Keratinocyte (primary cell): ENCODE results near the gene TPTE. TPM values are rescaled to one million over a fixed set of nuclear protein-coding genes. Genes with fewer than 3 reads are reported as not detected.
"Not testable (repeated sequence)": the region's sequence is repeated elsewhere in the genome, so short reads cannot be mapped to it uniquely, and the experiment has no call there.

Experiments
- DNase-seq: peaks from one replicate; pipeline ENCODE4 v3.0.0-alpha.2; 2011; ENCODE audit warnings: low read depth, missing footprints, low spot score
- FAIRE-seq: peaks from 2 replicates; lab custom pipeline; 2011; peaks lifted over from hg19 to GRCh38; lab: Jason Lieb, UNC
- H2AFZ ChIP-seq: 2 replicates; pipeline ENCODE4 v1.6.0; 2012; ENCODE audit warnings: low read length, control low read depth, inconsistent platforms; ENCODE audit not compliant: control insufficient read depth
- H3K27ac ChIP-seq: 2 replicates; pipeline ENCODE4 v1.5.1; 2011; ENCODE audit warnings: low read length; ENCODE audit not compliant: control insufficient read depth, insufficient read depth
- H3K27me3 ChIP-seq: 3 replicates; pipeline ENCODE4 v1.6.0; 2011; ENCODE audit warnings: low read length; ENCODE audit not compliant: control insufficient read depth, insufficient read depth; ENCODE audit errors: extremely low read depth
- H3K36me3 ChIP-seq, 2 experiments: 2 replicates in 1 of 2; 3 replicates in 1 of 2; pipeline ENCODE4 v1.5.1; 2011; ENCODE audit warnings: low read length in 2 of 2, mild to moderate bottlenecking in 1 of 2; ENCODE audit not compliant: control insufficient read depth in 2 of 2, insufficient read depth in 2 of 2; ENCODE audit errors: extremely low read depth in 1 of 2
- H3K4me1 ChIP-seq: 3 replicates; pipeline ENCODE4 v1.5.1; 2011; ENCODE audit warnings: low read length; ENCODE audit not compliant: control insufficient read depth, insufficient read depth; ENCODE audit errors: extremely low read depth
- H3K4me2 ChIP-seq: 3 replicates; pipeline ENCODE4 v1.6.0; 2011; ENCODE audit warnings: low read depth, low read length; ENCODE audit not compliant: control insufficient read depth, insufficient read depth; ENCODE audit errors: extremely low read depth
- H3K4me3 ChIP-seq, 3 experiments: fragments of 200-600 bp in 1 of 3; sonication (generic) in 1 of 3; 2 replicates in 2 of 3; 3 replicates in 1 of 3; pipeline ENCODE4 v1.5.1; 2011 to 2016; ENCODE audit warnings: low read length in 3 of 3, mild to moderate bottlenecking in 3 of 3, control low read depth in 2 of 3, inconsistent platforms in 1 of 3, low read depth in 1 of 3, mixed read lengths in 1 of 3, mixed run types in 1 of 3, moderate library complexity in 1 of 3; ENCODE audit not compliant: control insufficient read depth in 2 of 3, insufficient read depth in 2 of 3; ENCODE audit errors: extremely low read depth in 1 of 3
- H3K79me2 ChIP-seq: 2 replicates; pipeline ENCODE4 v1.6.0; 2012; ENCODE audit warnings: low read length; ENCODE audit not compliant: control insufficient read depth, insufficient read depth
- H3K9ac ChIP-seq: 3 replicates; pipeline ENCODE4 v1.6.0; 2011; ENCODE audit warnings: low read length; ENCODE audit not compliant: control insufficient read depth, insufficient read depth; ENCODE audit errors: extremely low read depth
- H3K9me1 ChIP-seq: 3 replicates; pipeline ENCODE4 v1.6.0; 2011; ENCODE audit warnings: low read length; ENCODE audit not compliant: control insufficient read depth, insufficient read depth; ENCODE audit errors: extremely low read depth
- H3K9me3 ChIP-seq: 2 replicates; pipeline ENCODE4 v1.5.1; 2012; ENCODE audit warnings: low read depth, low read length; ENCODE audit not compliant: control insufficient read depth
- H4K20me1 ChIP-seq: 3 replicates; pipeline ENCODE4 v1.6.0; 2011; ENCODE audit warnings: low read length; ENCODE audit not compliant: control insufficient read depth, insufficient read depth; ENCODE audit errors: extremely low read depth
- CTCF ChIP-seq, 3 experiments: IDR thresholded peaks in 1 of 3; conservative IDR thresholded peaks in 1 of 3; optimal IDR thresholded peaks in 1 of 3; 2 replicates in 2 of 3; 3 replicates in 1 of 3; pipeline versions ENCODE3 to v1.5.1; 2011; ENCODE audit warnings: low read length in 3 of 3, mild to moderate bottlenecking in 3 of 3, moderate library complexity in 2 of 3, control low read depth in 1 of 3, inconsistent platforms in 1 of 3; ENCODE audit not compliant: insufficient read depth in 2 of 3; ENCODE audit errors: extremely low read depth in 1 of 3
- dilution Hi-C: fragments of 300-500 bp; cut with MboI; formaldehyde crosslinking; loops from one replicate; pipeline ENCODE4 v1.7.0; 2020; ENCODE audit warnings: low sequenced_read_pairs; ENCODE audit not compliant: extremely low pct_ligation_motif_present
- polyA plus RNA-seq, 5 experiments: library from polyadenylated mRNA; depleted of rRNA in 3 of 5; stranded (reverse) in 3 of 5; stranded (forward) in 1 of 5; unstranded in 1 of 5; fragments of >200 nt; gene quantifications; 1 replicate in 1 of 5; 2 replicates in 3 of 5; 3 replicates in 1 of 5; pipeline versions ENCODE4 v1.2.1 to v1.2.3, GENCODE V29; 2011 to 2012; ENCODE audit warnings: missing spikeins in 2 of 5, low read depth in 1 of 5, low replicate concordance in 1 of 5

The TPTE gene
- polyA plus RNA-seq, 1 donor (not counting 4 experiments of a cell fraction or from before 2014, with no cell fraction given): not detected

- H3K27me3 ChIP-seq, H3K27ac ChIP-seq, dilution Hi-C loops, H3K9ac ChIP-seq, H4K20me1 ChIP-seq, H3K4me1 ChIP-seq, H3K79me2 ChIP-seq, H3K9me1 ChIP-seq, H3K4me2 ChIP-seq, H3K9me3 ChIP-seq, DNase-seq, H3K4me3 ChIP-seq, H3K36me3 ChIP-seq, FAIRE-seq, H2AFZ ChIP-seq: not testable (repeated sequence)
These were observed 36.5 kb upstream of the TPTE start for GRCh38 chr21:10484864-10485263.

DNA sequence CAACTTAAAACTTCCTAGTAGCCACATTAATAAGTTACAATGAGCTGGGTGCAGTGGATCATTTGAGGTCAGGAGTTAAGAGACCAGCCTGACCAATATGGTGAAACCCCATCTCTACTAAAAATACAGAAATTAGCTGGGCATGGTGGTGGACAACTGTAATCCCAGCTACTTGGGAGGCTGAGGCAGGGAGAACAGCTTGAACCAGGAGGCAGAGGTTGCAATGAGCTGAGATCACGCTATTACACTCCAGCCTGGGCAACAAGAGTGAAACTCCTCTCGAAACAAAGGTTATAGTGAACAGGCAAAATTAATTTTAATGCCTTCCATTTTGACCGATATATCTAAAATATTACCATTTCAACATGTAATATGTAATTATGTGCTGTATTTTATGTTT is 30.9 kb upstream of the TPTE start:
- dilution Hi-C loops, H3K36me3 ChIP-seq, H3K9me3 ChIP-seq, H3K9me1 ChIP-seq, FAIRE-seq, H2AFZ ChIP-seq, H3K9ac ChIP-seq, DNase-seq, H3K79me2 ChIP-seq, H4K20me1 ChIP-seq, H3K27me3 ChIP-seq, H3K27ac ChIP-seq, H3K4me2 ChIP-seq, H3K4me3 ChIP-seq, H3K4me1 ChIP-seq: not testable (repeated sequence)

GRCh38 chr21:10511116-10511515 is 10.3 kb upstream of the TPTE start:
- dilution Hi-C loops: no loop called here
- DNase-seq (no peak), FAIRE-seq (no peak)
- TF ChIP-seq CTCF (optimal IDR thresholded peaks at IDR 0.05 in 1 of 3, IDR thresholded peaks at IDR 0.05 in 1 of 3, conservative IDR thresholded peaks at IDR 0.05 in 1 of 3; ENCODE audit: extremely low read depth in 1 of 3, insufficient read depth in 2 of 3, low read length in 3 of 3): no peak
- Histone ChIP-seq H4K20me1 (no peaks in the 10 kb centered on the region), H3K79me2 (no peaks in the 10 kb centered on the region), H3K27ac (no peak overlapping the region), H3K4me2 (no peak overlapping the region), H3K9me1 (no peaks in the 10 kb centered on the region), H2AFZ (no peak overlapping the region), H3K9ac (no peak overlapping the region), H3K4me3 (no peak overlapping the region), H3K4me1 (no peaks in the 10 kb centered on the region), H3K36me3 (no peaks in the 10 kb centered on the region), H3K9me3 (peaks cover 3% of the 10 kb centered on the region), H3K27me3 (no peaks in the 10 kb centered on the region)

- H3K36me3 ChIP-seq, dilution Hi-C loops, H3K9me1 ChIP-seq, H3K27me3 ChIP-seq, FAIRE-seq, H3K4me2 ChIP-seq, H3K27ac ChIP-seq, H2AFZ ChIP-seq, H3K4me1 ChIP-seq, DNase-seq, H3K4me3 ChIP-seq, H4K20me1 ChIP-seq, H3K9ac ChIP-seq, H3K79me2 ChIP-seq: not testable (repeated sequence)
- H3K9me3 ChIP-seq: peaks cover 15% of the 10 kb centered on the region
These were observed 4.5 kb upstream of the TPTE start for GRCh38 chr21:10516889-10517288.
